ENCODE measurements around the gene CRYL1.

GRCh38 chr13:20424949-20425348 is 100.7 kb downstream of the CRYL1 start:
- TF ChIP-seq CTCF (IDR thresholded peaks at IDR 0.05 in 2 of 3, conservative IDR thresholded peaks at IDR 0.05 in 1 of 3; ENCODE audit: borderline replicate concordance in 1 of 3, insufficient read depth in 1 of 3, low read depth in 2 of 3, low read length in 2 of 3): no peak
- no peak for TF ChIP-seq EZH2phosphoT487 (IDR thresholded peaks at IDR 0.05; ENCODE audit: borderline replicate concordance)
- no peak for TF ChIP-seq REST (IDR thresholded peaks at IDR 0.05; ENCODE audit: low read depth)
- TF ChIP-seq EZH2 (IDR thresholded peaks at IDR 0.05): no peak
- no peak for TF ChIP-seq SIN3A (IDR thresholded peaks at IDR 0.05; ENCODE audit: low read depth)
- TF ChIP-seq, protein P1, sequence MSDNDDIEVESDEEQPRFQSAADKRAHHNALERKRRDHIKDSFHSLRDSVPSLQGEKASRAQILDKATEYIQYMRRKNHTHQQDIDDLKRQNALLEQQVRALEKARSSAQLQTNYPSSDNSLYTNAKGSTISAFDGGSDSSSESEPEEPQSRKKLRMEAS (IDR thresholded peaks at IDR 0.05): no peak

All from HCT116 (cell line).